SIG-M5 (cell line): ENCODE measurements around the gene ITGAD.

Experiments used
- DNase-seq: peaks from one replicate; lab custom pipeline; 2025; lab: John Stamatoyannopoulos, UW

Gene ITGAD

DNA sequence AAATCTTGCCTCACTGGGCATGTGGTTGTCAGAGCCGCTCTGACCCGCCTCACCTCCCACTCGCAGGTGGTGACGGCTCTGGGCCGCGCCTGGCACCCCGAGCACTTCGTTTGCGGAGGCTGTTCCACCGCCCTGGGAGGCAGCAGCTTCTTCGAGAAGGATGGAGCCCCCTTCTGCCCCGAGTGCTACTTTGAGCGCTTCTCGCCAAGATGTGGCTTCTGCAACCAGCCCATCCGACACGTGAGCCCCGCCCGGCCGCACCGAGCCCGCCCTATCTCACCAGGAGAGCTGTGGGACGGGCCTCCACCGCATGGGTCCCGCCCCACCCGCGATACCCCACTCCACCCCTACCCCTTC is 82.8 kb downstream of the ITGAD start:
- DNase-seq: no peak
